Stimulated activated naive CD8-positive, alpha-beta T cell treated with anti-CD3 and anti-CD28 coated beads, Interleukin-15, Interleukin-2, amounts not matched to agents 100 U/mL and 50 U/mL, for 24 hours (primary cell): ENCODE results near the gene PIK3R2.
A peak's percentile ranks its signal among the peaks of the same experiment; 100 is the strongest.
"Not testable (repeated sequence)": the region's sequence is repeated elsewhere in the genome, so short reads cannot be mapped to it uniquely, and the experiment has no call there.

Experiments used
- ATAC-seq: fragments of 150-1000 bp; cut with Tn5 transposase; one replicate; pipeline ENCODE4 v1.10.0; 2021
- DNase-seq: peaks from one replicate; pipeline ENCODE4 v3.0.0; 2021

The PIK3R2 gene

DNA sequence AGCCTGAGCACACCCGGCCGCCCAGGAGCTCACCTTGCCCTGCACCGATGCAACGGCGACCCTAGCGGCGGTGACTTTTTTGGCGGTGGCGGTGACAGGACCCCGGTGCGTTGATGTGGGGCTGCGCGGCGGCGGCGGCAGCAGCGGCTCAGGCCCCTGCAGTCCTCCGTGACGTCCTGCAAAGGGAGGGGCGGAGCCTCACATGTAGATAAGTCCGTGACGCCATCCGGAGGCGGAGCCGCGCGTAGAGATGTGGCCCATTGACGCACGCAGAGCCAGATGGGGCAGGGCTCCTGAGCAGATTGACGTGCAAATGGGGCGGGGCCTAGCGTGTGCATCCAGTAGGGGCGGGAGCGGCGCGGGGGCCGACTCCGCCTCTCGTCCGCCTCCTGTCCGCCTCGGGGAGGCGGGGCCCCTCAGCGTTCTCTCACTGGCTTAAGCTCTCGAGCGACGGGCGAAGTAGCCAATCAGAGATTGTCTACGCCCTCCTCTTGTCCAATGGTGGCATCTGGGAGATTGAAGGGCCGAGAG lies 51.0 kb downstream of the PIK3R2 start, which contains the start of gene RAB3A:
TSS of gene RAB3A (minus strand) at position 180 of the 531 bp plus-strand sequence. CDS start 1,302 bp downstream, outside the sequence.
- peak; percentile 95 for ATAC-seq
- DNase-seq = peak; percentile 99

DNA sequence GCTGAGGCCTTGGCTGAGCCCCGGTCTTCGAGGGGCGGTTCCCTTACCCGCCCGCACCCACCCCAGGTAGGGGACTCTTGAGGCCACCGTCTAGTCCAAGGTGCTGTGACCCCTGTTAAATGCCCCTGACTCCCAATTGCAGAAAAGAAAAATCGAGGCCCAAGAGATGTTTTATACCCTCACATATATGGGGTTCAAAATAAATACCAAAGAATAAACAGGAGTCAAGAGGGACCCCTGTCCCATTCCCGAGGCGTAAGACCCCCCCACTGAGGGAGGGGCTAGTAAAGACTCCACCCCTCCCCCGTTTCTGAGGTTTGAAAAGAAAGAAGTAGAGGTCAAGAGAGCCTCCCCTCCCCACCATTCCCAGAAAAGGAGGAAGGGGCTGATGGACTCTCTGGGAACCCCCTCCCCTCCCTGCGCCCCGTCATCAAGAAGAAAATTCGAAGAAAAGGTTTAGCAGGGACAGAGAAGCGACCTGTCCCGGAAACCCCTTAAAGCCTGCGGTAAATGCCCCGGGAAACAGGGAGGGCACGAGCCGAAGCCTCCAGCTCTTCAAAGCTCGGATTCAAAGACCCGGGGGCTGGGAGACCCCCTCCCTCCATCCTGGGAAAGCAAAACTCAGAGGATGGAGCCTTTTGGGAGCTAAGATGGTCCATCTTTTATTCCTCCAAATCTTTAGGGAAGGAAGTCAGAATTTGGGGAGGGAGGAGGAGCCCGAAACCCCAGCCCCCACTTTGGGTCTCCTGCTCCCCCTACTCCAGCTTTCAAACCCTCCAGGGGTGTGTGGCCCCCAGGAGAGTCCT lies 51.6 kb downstream of the PIK3R2 start:
- DNase-seq (peak; percentile 61), ATAC-seq (peak; percentile 0)

DNA sequence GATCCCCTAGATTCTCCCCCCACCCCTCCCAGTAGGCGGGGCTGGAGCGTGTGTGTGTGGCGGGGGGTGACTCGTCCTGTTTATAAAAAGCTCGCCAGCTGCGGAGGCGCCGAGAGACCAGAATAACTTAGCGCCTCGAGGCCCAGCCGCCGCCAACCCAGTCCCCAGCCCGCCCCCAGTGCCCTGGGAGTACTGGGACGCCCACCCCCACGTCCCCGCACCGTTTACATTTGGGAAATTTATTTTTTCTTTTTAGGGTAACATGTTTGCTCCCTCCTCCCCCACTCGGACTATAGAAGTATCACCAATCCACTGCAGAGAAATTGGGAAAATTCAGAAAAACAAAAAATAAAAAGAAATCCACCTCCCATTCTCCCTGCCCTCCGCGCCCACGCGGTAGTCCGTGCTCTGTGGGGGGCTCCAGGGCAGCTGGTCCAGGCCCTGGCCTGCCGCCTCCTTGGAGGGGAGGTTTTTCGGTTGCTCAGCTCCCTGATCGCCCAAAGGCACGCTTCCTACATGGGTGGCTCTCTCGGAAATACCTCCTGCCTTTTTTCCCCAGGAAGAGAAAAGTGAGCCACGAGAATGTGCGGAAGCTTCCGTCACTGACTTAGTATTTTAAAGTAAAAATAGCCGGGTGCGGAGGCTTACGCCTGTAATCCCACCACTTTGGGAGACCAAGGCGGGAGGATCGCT lies 52.4 kb downstream of the PIK3R2 start:
- DNase-seq (peak; percentile 67), ATAC-seq (no peak)

DNA sequence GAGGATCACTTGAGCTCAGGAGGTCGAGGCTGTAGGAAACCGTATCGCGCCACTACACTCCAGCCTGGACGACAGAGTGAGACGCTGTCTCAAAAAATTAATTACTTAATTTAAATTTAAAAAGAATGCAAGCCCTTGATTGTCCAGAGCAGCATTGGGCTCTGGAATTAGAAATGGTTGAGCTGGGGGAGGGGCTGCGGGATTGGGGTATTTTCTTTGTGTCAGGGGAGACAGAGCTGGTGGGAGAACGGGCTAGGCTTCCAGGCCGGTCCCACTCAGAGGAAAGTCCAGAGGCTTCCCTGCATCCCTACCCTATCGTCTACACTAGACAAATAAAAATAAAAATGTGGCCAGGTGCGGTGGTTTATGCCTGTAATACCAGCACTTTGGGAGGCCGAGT lies 53.1 kb downstream of the PIK3R2 start:
- ATAC-seq = no peak
- no peak for DNase-seq

DNA sequence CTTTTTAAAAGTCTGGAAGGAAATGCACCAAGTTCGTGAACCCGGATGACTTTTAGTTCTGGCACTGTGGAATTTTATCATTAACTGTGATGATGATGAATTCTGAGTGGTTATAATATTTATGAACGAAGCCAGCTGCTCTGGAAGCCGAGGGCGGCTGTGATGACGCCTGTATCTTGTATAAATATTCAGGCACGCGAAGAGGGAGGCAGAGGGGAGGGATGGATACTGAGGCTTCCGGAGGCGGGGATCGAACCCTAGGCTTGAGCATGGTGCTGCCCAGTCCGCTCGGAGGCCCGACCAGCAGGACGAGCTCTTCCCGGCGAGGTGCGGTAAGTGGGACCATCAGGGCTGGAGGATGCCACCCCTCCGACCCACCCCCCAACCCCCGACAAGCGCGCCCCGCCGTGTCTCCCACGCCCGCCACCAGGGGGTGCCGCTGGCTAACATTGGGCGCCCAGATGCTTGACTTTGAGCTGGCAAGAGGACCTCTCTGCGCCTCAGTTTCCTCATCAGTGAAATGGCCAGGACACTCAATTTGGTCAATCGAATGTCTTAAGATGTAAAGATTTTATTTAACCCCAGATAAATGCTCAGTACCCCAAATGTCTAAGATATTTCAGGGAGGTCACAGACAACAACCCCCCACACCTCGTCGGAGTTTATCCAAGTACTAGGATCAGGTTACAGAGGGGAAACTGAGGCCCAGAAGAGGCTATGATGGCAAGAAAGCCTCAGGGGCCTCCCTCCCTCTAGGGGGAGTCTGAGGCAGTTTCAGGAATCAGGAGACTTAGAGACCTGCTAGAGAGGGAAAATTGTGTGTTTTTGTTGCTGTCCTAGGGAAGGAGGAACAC lies 55.4 kb downstream of the PIK3R2 start:
- no peak for ATAC-seq
- peak; percentile 74 for DNase-seq

DNA sequence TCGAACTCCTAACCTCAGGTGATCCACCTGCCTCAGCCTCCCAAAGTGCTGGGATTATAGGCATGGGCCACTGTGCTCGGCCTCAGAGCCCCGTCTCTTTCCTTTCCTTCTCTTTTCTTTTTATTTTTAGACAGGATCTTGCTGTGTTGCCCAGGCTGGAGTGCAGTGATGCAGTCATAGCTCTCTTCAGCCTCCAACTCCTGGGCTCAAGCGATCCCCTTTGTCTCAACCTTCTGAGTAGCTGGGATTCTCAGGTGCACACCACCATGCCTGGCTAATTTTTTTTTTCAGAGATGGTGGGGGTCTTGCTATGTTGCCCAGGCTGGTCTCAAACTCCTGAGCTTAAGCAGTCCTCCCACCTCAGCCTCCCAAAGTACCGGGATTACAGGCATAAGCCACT lies 56.9 kb downstream of the PIK3R2 start:
- DNase-seq, ATAC-seq: not testable (repeated sequence)

DNA sequence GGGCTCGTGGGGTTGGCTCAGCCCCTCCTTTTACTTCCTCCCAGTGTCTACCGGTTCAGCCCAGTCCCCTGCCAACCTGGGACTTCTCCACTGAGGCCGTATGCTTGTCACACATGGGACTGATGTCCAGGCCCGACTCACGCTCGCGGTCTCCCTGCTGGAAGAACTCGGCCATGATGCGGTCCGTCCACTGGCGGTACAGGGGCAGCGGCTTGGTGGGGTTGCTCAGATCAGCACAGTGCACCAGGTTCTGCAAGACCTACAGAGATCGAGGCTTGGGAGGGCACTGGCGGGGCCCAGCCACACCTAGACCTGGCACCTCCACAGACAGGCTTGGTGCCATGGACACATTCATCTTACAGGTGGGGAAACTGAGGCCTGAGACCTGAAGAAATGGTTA lies 58.7 kb downstream of the PIK3R2 start:
- ATAC-seq (no peak), DNase-seq (no peak)

DNA sequence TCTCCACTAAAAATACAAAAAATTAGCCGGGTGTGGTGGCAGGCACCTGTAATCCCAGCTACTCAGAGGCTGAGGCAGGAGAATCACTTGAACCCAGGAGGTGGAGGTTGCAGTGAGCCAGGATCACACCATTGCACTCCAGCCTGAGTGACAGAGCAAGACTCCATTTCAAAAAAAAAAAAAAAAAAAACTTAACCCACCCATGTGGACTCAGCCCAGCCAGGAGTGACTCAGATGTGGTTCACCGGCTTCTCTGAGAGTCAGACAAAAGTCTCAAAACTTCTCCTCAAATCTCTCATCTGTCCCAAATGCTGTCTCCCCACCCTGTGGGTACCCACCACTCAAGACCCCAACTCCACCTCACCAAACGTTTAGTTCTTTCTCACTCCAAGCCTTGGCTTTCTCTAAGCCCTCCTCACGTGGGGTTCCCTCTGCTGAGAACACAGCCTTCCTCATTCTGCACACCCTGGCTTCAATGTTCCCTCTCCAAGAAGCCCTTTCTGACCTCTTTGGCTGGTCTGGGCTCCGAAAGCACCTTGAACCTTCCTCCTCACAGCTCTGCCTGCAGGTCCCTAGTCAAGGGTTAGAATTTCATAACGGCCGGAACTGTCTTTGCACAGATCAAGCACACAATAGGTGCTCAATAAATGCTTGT lies 61.9 kb downstream of the PIK3R2 start:
- DNase-seq = no peak

DNA sequence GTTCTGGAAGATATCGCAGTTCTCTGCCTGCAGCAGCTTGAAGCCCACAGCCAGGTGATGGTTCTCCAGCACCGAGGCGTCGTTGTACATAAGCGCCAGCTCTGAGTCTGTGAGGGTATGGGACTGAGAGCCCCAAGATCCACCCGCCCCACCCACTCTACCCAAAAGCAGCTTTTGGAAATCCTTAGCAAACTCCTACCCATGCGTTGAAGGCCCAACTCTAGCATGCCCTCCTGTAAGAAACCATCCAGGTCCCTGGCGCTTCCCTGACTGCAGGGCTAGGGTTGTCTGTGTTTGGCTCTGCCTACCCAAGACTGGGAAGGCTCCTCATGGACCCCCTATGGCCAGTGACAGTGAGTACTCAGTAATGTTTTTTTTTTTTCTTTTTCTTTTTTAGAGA lies 63.8 kb downstream of the PIK3R2 start:
- DNase-seq (no peak), ATAC-seq (no peak)

More for the DNA sequence above, 61.9 kb downstream of the PIK3R2 start:
- ATAC-seq = peak; percentile 50

DNA sequence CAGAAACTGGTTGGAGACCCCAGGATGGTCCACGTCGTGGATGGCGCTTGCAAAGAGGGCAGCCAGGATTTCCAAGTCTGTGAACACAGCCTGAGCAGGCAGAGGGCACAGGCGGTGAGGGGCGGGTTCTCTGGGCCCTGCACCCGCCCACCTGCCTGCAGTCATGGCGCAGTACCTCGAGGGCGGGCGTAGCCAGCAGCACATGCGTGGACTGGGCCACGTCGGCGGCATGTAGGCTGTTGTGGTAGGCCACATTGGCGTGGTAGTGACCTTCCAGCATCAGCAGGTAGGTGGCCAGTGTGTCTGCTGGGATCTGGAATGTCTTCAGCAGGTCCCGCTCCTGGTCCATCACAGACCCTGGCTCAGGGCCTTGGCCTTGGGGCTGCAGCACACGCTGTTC lies 65.2 kb downstream of the PIK3R2 start:
- ATAC-seq (no peak), DNase-seq (no peak)

DNA sequence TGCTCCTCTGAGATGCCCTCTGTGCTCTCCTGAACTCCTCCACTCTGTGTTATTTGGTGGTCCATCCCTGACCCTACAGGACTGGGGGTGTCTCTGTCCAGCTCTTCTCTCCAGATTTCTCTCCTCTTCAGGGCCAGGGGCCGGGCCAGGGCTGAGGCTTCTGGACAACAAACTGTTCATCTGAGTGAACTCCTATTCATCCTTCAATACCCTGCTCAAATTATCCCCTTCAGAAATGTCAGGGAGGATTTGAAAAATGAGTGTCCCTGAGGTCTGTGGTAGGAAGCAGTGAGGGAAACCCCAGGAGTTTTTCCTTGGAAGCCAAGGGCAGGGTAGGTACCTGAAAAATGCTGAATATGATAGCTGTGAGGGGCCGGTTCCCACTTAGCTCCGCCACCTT lies 65.6 kb downstream of the PIK3R2 start:
- no peak for ATAC-seq

More for the DNA sequence above, 65.6 kb downstream of the PIK3R2 start:
- no peak for DNase-seq
